Stimulated activated CD8-positive, alpha-beta memory T cell treated with anti-CD3 and anti-CD28 coated beads, Interleukin-15, amount 100 ng/mL, for 4 hours (primary cell): ENCODE results near the gene PHF19.

Experiments
- DNase-seq, 2 donors: peaks; one replicate each; pipeline ENCODE4 v3.0.0-alpha.2; 2020; ENCODE audit warnings: low read depth in 2 of 2

The PHF19 gene

GRCh38 chr9:120853198-120853597 lies 23.8 kb downstream of the PHF19 start:
- DNase-seq: no peak

GRCh38 chr9:120852240-120853010 lies 24.6 kb downstream of the PHF19 start:
- no peak for DNase-seq

- DNase-seq: no peak
Observed at GRCh38 chr9:120851449-120851848, 25.5 kb downstream of the PHF19 start.

- no peak for DNase-seq
Observed at GRCh38 chr9:120850315-120850714, 26.7 kb downstream of the PHF19 start.

GRCh38 chr9:120846906-120847305 lies 30.1 kb downstream of the PHF19 start:
- no peak for DNase-seq

- no peak for DNase-seq
Observed at GRCh38 chr9:120846251-120846889, 30.6 kb downstream of the PHF19 start.

GRCh38 chr9:120845255-120845654 lies 31.7 kb downstream of the PHF19 start:
- DNase-seq: peak in 1 of 2 donors; percentile 28

GRCh38 chr9:120842685-120843485 lies 34.1 kb downstream of the PHF19 start, which contains the start of gene PSMD5:
Gene PSMD5, minus strand, starts transcription at chr9:120842922. Its CDS starts 13 bp downstream, at chr9:120842909.
- DNase-seq: peak; percentile 90 to 94

- DNase-seq: no peak
Observed at GRCh38 chr9:120841930-120842684, 34.9 kb downstream of the PHF19 start.

GRCh38 chr9:120839146-120839545 lies 37.8 kb downstream of the PHF19 start:
- no peak for DNase-seq

GRCh38 chr9:120837921-120838320 lies 39.1 kb downstream of the PHF19 start:
- DNase-seq: no peak

GRCh38 chr9:120833325-120833724 lies 43.7 kb downstream of the PHF19 start:
- DNase-seq: no peak

GRCh38 chr9:120832807-120833206 lies 44.2 kb downstream of the PHF19 start:
- DNase-seq: no peak

- no peak for DNase-seq
Observed at GRCh38 chr9:120830865-120831264, 46.1 kb downstream of the PHF19 start.

- DNase-seq: no peak
Observed at GRCh38 chr9:120830151-120830550, 46.8 kb downstream of the PHF19 start.

GRCh38 chr9:120829650-120830049 lies 47.3 kb downstream of the PHF19 start:
- DNase-seq: no peak

GRCh38 chr9:120820095-120820494 lies 56.9 kb downstream of the PHF19 start:
- DNase-seq: no peak

- no peak for DNase-seq
Observed at GRCh38 chr9:120818595-120818994, 58.4 kb downstream of the PHF19 start.

GRCh38 chr9:120815075-120815474 lies 61.9 kb downstream of the PHF19 start:
- no peak for DNase-seq

- no peak for DNase-seq
Observed at GRCh38 chr9:120808931-120809330, 68.1 kb downstream of the PHF19 start.

GRCh38 chr9:120807607-120808379 lies 69.2 kb downstream of the PHF19 start:
- DNase-seq: no peak
